ENCODE data around the gene SMARCA4.
"Not testable (repeated sequence)": the region's sequence is repeated elsewhere in the genome, so short reads cannot be mapped to it uniquely, and the experiment has no call there.

SMARCA4 gene

GRCh38 chr19:11041194-11041593 is 80.4 kb downstream of the SMARCA4 start:
- no peak for DNase-seq

GRCh38 chr19:11041966-11042627 is 81.3 kb downstream of the SMARCA4 start:
- DNase-seq = no peak

GRCh38 chr19:11044431-11044830 is 83.6 kb downstream of the SMARCA4 start:
- no peak for DNase-seq

GRCh38 chr19:11045536-11045935 is 84.7 kb downstream of the SMARCA4 start:
- DNase-seq = no peak

GRCh38 chr19:11046605-11047354 is 86.0 kb downstream of the SMARCA4 start:
- no peak for DNase-seq

- no peak for DNase-seq
Observed at GRCh38 chr19:11047866-11048265, 87.0 kb downstream of the SMARCA4 start.

- DNase-seq = no peak
Observed at GRCh38 chr19:11050323-11051114, 89.7 kb downstream of the SMARCA4 start.

GRCh38 chr19:11053817-11054195 is 93.0 kb downstream of the SMARCA4 start:
- DNase-seq = no peak

- no peak for DNase-seq
Observed at GRCh38 chr19:11054200-11054599, 93.4 kb downstream of the SMARCA4 start.

GRCh38 chr19:11054628-11055027 is 93.8 kb downstream of the SMARCA4 start:
- DNase-seq = no peak

- no peak for DNase-seq
Observed at GRCh38 chr19:11058246-11059030, 97.6 kb downstream of the SMARCA4 start.

- no peak for DNase-seq
Observed at GRCh38 chr19:11059511-11060358, 98.9 kb downstream of the SMARCA4 start.

GRCh38 chr19:11061952-11062351 is 101.1 kb downstream of the SMARCA4 start:
- DNase-seq = no peak

GRCh38 chr19:11063434-11063833 is 102.6 kb downstream of the SMARCA4 start:
- DNase-seq = no peak

GRCh38 chr19:11064831-11065303 is 104.0 kb downstream of the SMARCA4 start:
- no peak for DNase-seq

- DNase-seq = no peak
Observed at GRCh38 chr19:11066326-11066725, 105.5 kb downstream of the SMARCA4 start.

GRCh38 chr19:11067356-11068113 is 106.7 kb downstream of the SMARCA4 start:
- DNase-seq = no peak

GRCh38 chr19:11069561-11069960 is 108.7 kb downstream of the SMARCA4 start:
- no peak for DNase-seq

- DNase-seq = no peak
Observed at GRCh38 chr19:11070123-11070522, 109.3 kb downstream of the SMARCA4 start.

GRCh38 chr19:11073568-11073967 is 112.7 kb downstream of the SMARCA4 start:
- no peak for DNase-seq

- DNase-seq = not testable (repeated sequence)
Observed at GRCh38 chr19:11076792-11077191, 116.0 kb downstream of the SMARCA4 start.
